ENCODE results near the gene CHRDL2.
"Not testable (repeated sequence)": the region's sequence is repeated elsewhere in the genome, so short reads cannot be mapped to it uniquely, and the experiment has no call there.

CHRDL2 gene

DNA sequence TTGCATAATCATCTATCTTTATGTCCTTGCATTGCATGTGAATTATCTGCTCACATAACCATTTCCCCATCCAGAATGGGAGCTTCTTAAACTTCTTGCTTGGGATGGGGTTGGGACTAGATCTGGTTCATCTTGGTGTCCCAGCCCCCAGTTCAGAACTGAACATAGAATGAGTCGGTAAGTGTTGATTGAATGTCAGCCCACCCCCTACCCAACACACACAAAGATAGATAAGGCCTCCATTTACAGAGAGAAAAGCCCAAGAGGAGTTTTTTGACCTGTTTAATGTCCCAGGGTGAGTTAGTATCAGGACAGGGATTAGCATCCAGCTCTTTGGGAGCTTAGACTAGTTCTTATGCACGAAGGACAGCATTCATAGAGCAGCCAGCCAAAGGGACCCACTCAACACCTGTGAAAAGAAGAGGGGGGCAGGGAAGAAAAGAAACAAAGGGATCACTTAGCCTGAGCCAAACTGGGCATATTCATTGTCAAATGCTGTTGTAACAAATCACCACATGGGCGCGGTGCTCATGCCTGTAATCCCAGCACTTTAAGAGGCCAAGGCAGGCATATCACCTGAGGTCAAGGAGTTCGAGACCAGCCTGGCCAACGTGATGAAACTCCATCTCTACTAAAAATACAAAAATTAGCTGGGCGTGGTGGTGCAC lies 57.4 kb downstream of the CHRDL2 start:
- no peak overlapping the region for H3K4me3 ChIP-seq (ENCODE audit: low read length)
- peaks cover 27% of the 10 kb centered on the region for H3K4me1 ChIP-seq (ENCODE audit: control insufficient read depth, insufficient read depth, low read length)
- H3K36me3 ChIP-seq (ENCODE audit: control insufficient read depth, insufficient read depth, low read length, severe bottlenecking): no peaks in the 10 kb centered on the region
- no peaks in the 10 kb centered on the region for H3K27me3 ChIP-seq (replicated peaks; ENCODE audit: control insufficient read depth, insufficient read depth, low read length)
- no peaks in the 10 kb centered on the region for H3K9me3 ChIP-seq (ENCODE audit: control insufficient read depth, low read length)
- no peak for DNase-seq (ENCODE audit: low read depth)
- no peak overlapping the region for H3K9ac ChIP-seq (ENCODE audit: low read length)

DNA sequence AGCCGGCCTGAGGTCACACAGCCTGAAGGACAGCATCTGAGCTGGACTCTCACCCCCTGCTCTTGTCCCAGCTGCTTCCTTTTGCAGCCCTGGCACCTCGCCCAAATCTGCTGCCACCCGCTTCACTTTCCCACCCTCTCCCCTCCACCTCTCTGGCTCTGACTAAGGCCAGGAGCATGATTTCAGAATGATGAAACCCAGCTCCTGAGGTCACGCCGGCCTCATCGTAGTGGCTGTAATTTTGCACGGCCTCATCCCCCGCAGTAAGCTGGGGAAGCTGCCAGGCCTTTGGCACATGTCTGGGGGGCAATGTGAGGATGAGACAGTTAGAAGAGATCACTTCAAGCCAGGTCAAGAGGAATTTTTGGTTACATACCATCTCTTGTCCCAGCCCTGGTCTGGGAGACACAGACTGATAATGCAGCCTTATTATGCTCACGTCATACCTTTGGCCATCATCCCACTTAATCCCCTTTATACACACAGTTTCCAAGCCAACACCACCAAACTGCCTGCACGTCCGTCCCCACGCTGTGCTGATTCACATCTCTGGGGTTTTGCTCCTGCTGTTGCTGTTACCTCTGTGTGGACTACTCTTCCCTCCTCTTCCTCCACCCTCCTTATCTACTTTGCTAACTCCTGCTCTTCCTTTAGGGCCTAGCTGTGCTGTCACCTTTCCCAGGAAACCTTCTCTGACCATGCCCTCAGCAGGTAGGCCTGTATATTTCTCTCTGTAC lies 58.1 kb downstream of the CHRDL2 start:
- Histone ChIP-seq H3K4me3 (ENCODE audit: low read length) (no peak overlapping the region), H3K9me3 (ENCODE audit: control insufficient read depth, low read length) (no peaks in the 10 kb centered on the region), H3K4me1 (ENCODE audit: control insufficient read depth, insufficient read depth, low read length) (peaks cover 27% of the 10 kb centered on the region), H3K9ac (ENCODE audit: low read length) (no peak overlapping the region), H3K36me3 (ENCODE audit: control insufficient read depth, insufficient read depth, low read length, severe bottlenecking) (no peaks in the 10 kb centered on the region), H3K27me3 (replicated peaks; ENCODE audit: control insufficient read depth, insufficient read depth, low read length) (no peaks in the 10 kb centered on the region)
- peak; percentile 94 for DNase-seq (ENCODE audit: low read depth)

DNA sequence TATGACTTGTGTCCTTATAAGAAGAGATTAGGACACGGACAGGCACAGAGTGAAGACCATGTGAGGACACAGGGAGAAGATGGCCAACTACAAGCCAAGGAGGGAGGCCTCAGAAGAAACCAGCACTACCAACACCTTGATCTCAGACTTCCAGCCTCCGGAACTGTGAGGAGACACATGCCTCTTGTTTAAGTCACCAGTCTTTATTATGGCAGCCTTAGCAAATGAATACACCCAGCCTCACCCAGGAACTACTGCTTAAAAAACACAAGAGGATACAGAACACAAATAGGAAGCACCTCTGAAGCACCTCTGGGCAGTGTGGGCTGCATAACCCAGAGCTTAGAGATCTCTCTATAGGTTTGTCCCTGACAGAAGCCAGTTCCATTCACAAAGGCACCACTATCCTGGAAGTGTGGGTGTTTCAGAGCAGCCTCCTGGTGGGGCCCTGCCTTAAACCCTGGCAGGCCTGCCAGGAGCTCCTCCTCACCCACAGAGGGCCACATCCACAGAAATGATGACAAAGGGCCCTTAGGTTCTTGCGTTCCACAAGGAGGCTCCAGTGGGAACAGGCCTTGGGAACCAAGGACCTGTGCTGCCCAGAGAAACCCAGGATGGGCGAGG lies 58.8 kb downstream of the CHRDL2 start:
- Histone ChIP-seq H3K9me3 (ENCODE audit: control insufficient read depth, low read length) (no peaks in the 10 kb centered on the region), H3K4me3 (ENCODE audit: low read length) (no peak overlapping the region), H3K9ac (ENCODE audit: low read length) (peak overlapping the region; percentile 13), H3K36me3 (ENCODE audit: control insufficient read depth, insufficient read depth, low read length, severe bottlenecking) (no peaks in the 10 kb centered on the region), H3K4me1 (ENCODE audit: control insufficient read depth, insufficient read depth, low read length) (peaks cover 27% of the 10 kb centered on the region), H3K27me3 (replicated peaks; ENCODE audit: control insufficient read depth, insufficient read depth, low read length) (no peaks in the 10 kb centered on the region)
- DNase-seq (ENCODE audit: low read depth): no peak

DNA sequence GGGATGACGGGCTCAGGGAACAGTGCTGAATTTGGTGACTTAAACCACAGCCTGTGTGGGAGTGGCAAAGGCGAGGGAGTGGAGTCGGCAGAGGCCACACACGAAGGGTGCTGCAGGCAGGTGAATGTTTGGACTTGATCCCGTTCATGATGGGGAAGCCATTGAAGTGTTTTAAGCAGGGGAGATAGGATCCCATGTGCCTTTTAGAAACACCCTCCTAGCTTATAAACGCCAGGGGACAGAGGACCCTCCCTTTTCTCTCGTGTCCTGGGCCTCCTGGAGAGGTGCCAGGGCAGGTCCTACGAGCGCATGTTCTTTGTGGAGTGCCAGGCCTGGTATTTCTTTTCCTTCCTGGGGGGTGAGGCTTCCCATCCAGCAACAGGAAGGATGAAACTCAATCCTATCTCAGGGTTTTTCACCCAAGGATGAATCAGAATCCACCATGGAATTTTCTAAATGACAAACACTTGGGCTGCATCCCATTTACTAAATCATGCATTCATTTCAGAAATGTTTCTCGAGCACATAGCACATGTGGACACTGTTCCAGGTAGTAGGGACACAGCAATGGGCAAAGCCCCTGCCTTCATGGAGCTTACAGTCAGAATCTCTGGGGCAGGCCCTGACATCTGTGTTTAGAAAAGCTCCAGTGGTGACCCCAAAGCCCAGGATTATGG lies 59.6 kb downstream of the CHRDL2 start:
- peak; percentile 42 for DNase-seq (ENCODE audit: low read depth)
- no peaks in the 10 kb centered on the region for H3K36me3 ChIP-seq (ENCODE audit: control insufficient read depth, insufficient read depth, low read length, severe bottlenecking)
- no peak overlapping the region for H3K4me3 ChIP-seq (ENCODE audit: low read length)
- no peak overlapping the region for H3K9ac ChIP-seq (ENCODE audit: low read length)
- H3K9me3 ChIP-seq (ENCODE audit: control insufficient read depth, low read length): no peaks in the 10 kb centered on the region
- H3K4me1 ChIP-seq (ENCODE audit: control insufficient read depth, insufficient read depth, low read length): peaks cover 27% of the 10 kb centered on the region
- H3K27me3 ChIP-seq (replicated peaks; ENCODE audit: control insufficient read depth, insufficient read depth, low read length): no peaks in the 10 kb centered on the region

DNA sequence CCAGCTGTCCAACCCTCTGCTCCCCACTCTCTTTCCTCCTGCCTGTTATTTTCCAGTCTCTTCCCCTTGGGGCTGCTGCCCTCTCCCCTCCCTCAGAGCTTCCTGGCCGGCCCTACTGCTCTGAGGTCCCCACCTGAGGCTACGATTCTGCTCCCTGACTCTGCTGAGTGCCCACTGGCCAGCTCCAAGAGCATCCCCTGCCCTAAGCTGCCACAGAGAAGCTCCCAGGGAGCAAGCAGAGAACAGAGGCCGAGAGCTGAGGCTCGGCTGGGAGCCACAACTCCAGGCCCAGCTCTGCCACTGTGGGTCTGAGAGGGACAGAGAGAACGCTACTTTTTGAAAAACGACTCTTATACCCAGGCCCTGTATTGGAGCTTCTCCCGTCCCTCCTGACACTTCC lies 61.1 kb downstream of the CHRDL2 start:
- Histone ChIP-seq H3K36me3 (ENCODE audit: control insufficient read depth, insufficient read depth, low read length, severe bottlenecking) (no peaks in the 10 kb centered on the region), H3K9me3 (ENCODE audit: control insufficient read depth, low read length) (no peaks in the 10 kb centered on the region), H3K27me3 (replicated peaks; ENCODE audit: control insufficient read depth, insufficient read depth, low read length) (no peaks in the 10 kb centered on the region), H3K9ac (ENCODE audit: low read length) (no peak overlapping the region), H3K4me1 (ENCODE audit: control insufficient read depth, insufficient read depth, low read length) (peaks cover 27% of the 10 kb centered on the region), H3K4me3 (ENCODE audit: low read length) (no peak overlapping the region)
- DNase-seq (ENCODE audit: low read depth): no peak

DNA sequence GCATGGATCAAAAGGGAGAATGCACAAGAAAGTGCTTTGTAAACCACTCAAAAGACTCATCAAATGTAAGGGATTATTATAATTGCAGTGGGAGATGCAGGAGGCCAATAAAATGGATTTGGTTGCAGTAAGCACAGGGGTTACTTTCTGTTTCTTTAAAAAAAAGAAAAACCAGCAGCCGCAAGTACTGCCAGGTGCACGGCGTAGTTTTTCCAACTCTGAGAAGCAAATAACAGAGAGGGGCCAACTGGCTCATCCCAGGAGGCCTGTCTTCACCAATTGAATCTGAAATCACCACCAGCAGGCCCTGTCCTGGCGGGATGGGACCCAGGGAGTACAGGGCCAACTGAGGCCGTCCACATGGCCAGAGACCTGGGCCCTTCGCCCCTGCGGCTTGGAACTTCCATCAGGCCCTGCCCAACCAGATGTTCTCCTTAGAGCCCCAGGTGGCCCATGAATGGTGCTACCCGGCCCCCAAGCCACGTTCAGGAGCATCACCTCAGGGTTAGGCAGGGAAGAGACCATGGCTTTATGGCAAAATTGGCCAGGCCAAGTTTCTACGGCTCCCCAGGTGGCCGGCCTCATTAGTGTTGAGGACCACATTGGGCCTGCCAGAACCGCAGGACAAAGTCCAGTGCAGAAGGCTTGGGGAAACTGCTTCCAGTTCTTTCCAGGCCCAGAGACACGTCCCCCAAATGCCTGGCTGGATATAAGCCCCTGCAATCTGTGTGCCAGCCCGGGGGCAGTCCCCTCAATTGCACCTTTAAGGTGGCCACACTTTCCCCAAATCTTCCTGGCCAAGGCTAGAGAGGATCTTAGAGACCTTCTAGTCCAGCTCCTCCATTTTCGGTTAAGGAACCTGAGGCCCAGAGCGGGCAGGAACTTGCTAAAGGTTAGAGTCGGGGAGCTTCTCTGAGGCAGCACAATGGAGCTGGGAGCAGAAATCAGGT lies 61.7 kb downstream of the CHRDL2 start:
- peaks cover 27% of the 10 kb centered on the region for H3K4me1 ChIP-seq (ENCODE audit: control insufficient read depth, insufficient read depth, low read length)
- no peak overlapping the region for H3K4me3 ChIP-seq (ENCODE audit: low read length)
- no peaks in the 10 kb centered on the region for H3K27me3 ChIP-seq (replicated peaks; ENCODE audit: control insufficient read depth, insufficient read depth, low read length)
- DNase-seq (ENCODE audit: low read depth): no peak
- H3K36me3 ChIP-seq (ENCODE audit: control insufficient read depth, insufficient read depth, low read length, severe bottlenecking): no peaks in the 10 kb centered on the region
- H3K9ac ChIP-seq (ENCODE audit: low read length): no peak overlapping the region
- no peaks in the 10 kb centered on the region for H3K9me3 ChIP-seq (ENCODE audit: control insufficient read depth, low read length)

DNA sequence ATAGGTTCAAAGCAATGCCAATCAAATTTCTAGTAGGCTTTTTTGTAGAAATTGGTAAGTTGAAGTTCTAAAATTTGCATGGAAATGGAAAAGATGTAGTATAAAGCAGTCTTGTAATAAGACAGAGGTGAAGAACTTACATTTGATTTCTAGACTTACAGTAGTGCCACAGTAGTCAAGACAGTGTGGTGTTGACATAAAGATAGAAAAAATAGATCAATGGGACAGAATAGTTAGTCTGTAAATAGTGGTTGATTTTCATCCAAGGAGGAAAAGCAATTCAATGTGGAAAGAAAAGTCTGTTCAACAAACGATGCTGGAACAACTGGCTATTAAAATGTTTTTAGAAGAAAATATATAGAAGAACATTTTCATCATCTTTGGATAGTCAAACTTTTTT lies 67.9 kb downstream of the CHRDL2 start:
- DNase-seq (ENCODE audit: low read depth): no peak
- no peak overlapping the region for H3K9ac ChIP-seq (ENCODE audit: low read length)
- no peaks in the 10 kb centered on the region for H3K4me1 ChIP-seq (ENCODE audit: control insufficient read depth, insufficient read depth, low read length)
- H3K36me3 ChIP-seq (ENCODE audit: control insufficient read depth, insufficient read depth, low read length, severe bottlenecking): peaks cover 2% of the 10 kb centered on the region
- no peaks in the 10 kb centered on the region for H3K9me3 ChIP-seq (ENCODE audit: control insufficient read depth, low read length)
- H3K27me3 ChIP-seq (replicated peaks; ENCODE audit: control insufficient read depth, insufficient read depth, low read length): no peaks in the 10 kb centered on the region
- H3K4me3 ChIP-seq (ENCODE audit: low read length): no peak overlapping the region

DNA sequence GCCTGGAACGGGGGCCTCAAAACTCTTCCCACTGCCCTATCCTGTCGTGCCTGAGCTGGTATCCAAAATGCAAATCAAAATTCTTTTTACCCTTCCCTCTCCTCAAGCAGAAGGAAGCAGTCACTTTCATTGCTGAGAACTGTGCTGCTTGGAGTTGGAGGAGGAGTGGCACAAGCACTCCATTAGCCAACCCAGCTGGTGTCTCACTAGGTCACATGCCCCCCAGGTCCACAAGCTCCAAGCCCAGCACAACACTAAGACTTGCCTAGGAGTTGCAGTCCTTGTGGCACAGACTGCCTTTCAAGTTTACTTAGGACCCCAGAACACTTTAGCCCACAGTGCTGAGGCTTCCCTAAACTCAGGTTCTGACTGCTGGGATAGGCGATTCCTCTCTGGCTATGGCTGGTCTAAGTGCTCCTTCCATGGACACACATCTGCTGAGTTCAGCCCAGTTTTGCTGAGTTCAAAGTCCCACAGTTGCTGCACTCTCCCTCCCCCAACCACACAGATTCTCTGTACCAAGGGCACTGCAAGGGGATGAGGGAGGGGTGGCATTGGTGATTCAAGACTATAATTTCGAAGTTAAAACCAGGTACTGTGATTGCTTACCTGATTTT lies 68.6 kb downstream of the CHRDL2 start:
- no peaks in the 10 kb centered on the region for H3K4me1 ChIP-seq (ENCODE audit: control insufficient read depth, insufficient read depth, low read length)
- H3K4me3 ChIP-seq (ENCODE audit: low read length): no peak overlapping the region
- H3K27me3 ChIP-seq (replicated peaks; ENCODE audit: control insufficient read depth, insufficient read depth, low read length): no peaks in the 10 kb centered on the region
- H3K9ac ChIP-seq (ENCODE audit: low read length): no peak overlapping the region
- H3K36me3 ChIP-seq (ENCODE audit: control insufficient read depth, insufficient read depth, low read length, severe bottlenecking): peaks cover 2% of the 10 kb centered on the region
- no peaks in the 10 kb centered on the region for H3K9me3 ChIP-seq (ENCODE audit: control insufficient read depth, low read length)
- no peak for DNase-seq (ENCODE audit: low read depth)

DNA sequence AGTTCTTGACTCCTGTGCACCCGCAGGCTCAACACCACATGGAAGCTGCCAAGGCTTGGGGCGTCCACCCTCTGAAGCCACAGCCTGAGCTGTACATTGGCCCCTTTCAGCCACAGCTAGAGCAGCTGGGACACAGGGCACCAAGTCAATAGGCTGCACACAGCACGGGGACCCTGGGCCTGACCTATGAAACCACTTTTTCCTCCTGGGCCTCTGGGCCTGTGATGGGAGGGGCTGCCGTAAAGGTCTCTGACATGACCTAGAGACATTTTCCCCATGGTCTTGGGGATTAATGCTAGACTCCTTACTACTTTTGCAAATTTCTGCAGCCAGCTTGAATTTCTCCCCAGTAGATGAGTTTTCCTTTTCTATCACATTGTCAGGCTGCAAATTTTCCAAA lies 72.1 kb downstream of the CHRDL2 start:
- H3K4me3 ChIP-seq (ENCODE audit: low read length); H3K27me3 ChIP-seq (replicated peaks; ENCODE audit: control insufficient read depth, insufficient read depth, low read length); H3K9ac ChIP-seq (ENCODE audit: low read length); H3K36me3 ChIP-seq (ENCODE audit: control insufficient read depth, insufficient read depth, low read length, severe bottlenecking); DNase-seq (ENCODE audit: low read depth); H3K9me3 ChIP-seq (ENCODE audit: control insufficient read depth, low read length); H3K4me1 ChIP-seq (ENCODE audit: control insufficient read depth, insufficient read depth, low read length): not testable (repeated sequence)

DNA sequence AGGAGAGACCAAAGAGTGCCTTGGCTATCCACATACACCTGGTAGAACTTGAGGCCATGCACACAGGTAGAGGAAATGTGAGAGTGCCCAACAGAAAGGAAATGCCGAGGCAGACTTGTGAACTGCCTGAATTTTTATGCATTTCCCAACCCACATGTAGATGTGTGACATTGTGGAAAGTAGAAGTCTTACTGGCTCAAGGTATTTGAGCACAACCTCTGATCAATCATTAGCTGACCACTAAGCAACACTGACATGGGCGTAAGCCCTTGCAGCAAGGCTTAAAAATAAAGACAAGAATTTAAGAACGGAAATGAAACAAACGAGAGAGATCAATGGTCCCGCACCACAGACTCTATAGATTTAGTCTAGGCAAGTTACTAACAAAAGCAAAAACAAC lies 76.2 kb downstream of the CHRDL2 start:
- no peaks in the 10 kb centered on the region for H3K4me1 ChIP-seq (ENCODE audit: control insufficient read depth, insufficient read depth, low read length)

More for the DNA sequence above, 76.2 kb downstream of the CHRDL2 start:
- H3K36me3 ChIP-seq (ENCODE audit: control insufficient read depth, insufficient read depth, low read length, severe bottlenecking): no peaks in the 10 kb centered on the region
- no peak overlapping the region for H3K4me3 ChIP-seq (ENCODE audit: low read length)
- H3K9me3 ChIP-seq (ENCODE audit: control insufficient read depth, low read length): no peaks in the 10 kb centered on the region
- no peak overlapping the region for H3K9ac ChIP-seq (ENCODE audit: low read length)
- no peak for DNase-seq (ENCODE audit: low read depth)
- H3K27me3 ChIP-seq (replicated peaks; ENCODE audit: control insufficient read depth, insufficient read depth, low read length): no peaks in the 10 kb centered on the region
